Stimulated activated CD4-positive, alpha-beta T cell treated with anti-CD3 and anti-CD28 coated beads, Interleukin-4, amount 100 ng/mL, for 48 hours (primary cell): ENCODE measurements around the gene SHISA9.

Source experiments
- DNase-seq, 2 donors: peaks; one replicate each; pipeline ENCODE4 v3.0.0-alpha.2; 2020; ENCODE audit warnings: low read depth in 2 of 2

The SHISA9 gene

GRCh38 chr16:13269359-13269758, 368.0 kb downstream of the SHISA9 start:
- DNase-seq = no peak

DNA sequence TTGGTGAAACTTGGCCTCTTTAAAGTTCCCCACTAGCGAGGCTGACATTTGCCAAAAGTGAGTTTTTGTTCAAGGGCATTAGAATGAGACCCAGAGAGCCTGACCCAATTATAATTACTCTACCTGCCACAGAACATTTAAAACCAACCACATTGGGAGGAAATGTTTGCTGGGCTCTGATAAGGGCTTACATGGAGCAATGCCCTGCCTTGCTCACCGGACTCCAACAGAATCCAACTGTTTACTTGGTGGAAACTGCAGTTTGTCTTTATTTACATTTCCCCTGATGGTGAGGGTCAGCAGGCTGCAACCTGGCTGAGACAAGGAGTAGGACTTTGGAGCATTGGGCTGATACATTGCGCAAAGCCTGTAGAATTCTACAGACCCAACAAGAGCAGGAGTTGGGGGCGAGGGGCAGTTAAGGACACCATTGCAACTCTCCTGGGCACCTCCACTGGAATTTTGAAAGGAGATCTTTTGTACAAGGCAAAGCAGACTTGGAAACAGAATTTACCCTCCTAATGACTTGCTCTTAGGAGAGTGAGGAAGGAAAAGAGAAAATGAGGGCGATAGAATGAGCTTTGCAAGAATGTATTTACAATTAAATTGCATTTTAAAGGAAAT, 368.6 kb downstream of the SHISA9 start:
- DNase-seq = no peak

- no peak for DNase-seq
Observed at GRCh38 chr16:13270602-13271001, 369.2 kb downstream of the SHISA9 start.

DNA sequence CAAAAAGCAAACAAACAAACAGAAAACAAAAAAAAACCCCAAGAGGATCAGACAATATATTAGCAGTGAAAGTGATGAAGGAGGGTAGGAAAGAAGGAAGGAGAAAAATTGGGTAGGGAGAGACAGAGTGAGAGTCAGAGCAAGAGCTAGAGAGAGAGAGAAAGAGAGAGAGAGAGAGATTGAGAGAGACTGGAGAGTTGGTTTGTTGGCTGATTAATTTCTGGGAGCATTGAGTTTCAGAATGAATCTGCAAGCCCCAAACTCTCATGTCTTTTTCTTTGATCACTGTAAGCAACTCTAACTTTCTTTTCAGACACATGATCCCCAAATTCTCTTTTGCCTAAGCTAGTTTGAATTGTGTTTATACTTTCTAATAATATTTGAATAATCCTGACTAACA, 388.1 kb downstream of the SHISA9 start:
- DNase-seq = no peak
